ENCODE measurements around the gene DLGAP1. TPM values are rescaled to one million over a fixed set of nuclear protein-coding genes. Genes with fewer than 3 reads are reported as not detected.
A peak's percentile ranks its signal among the peaks of the same experiment; 100 is the strongest.

The DLGAP1 gene
- total and polyA plus RNA-seq, 2 experiments from 2014 or later, result 3.1 to 6.5 TPM

GRCh38 chr18:3693410-3693809 is 761.7 kb downstream of the DLGAP1 start:
- no peak overlapping the region for H2AFZ ChIP-seq
- H3K4me3 ChIP-seq, result no peak overlapping the region
- no peaks in the 10 kb centered on the region for H4K20me1 ChIP-seq (ENCODE audit: insufficient read depth, poor library complexity, severe bottlenecking)
- no peaks in the 10 kb centered on the region for H3K9me2 ChIP-seq (replicated peaks; ENCODE audit: insufficient read depth)
- H3K36me3 ChIP-seq (replicated peaks; ENCODE audit: insufficient read depth, low read depth), result no peaks in the 10 kb centered on the region
- peaks cover 10% of the 10 kb centered on the region for H3K4me1 ChIP-seq (ENCODE audit: insufficient read depth)
- H3K27ac ChIP-seq, result no peak overlapping the region
- no peak for TF ChIP-seq EZH2 (IDR thresholded peaks at IDR 0.05; ENCODE audit: borderline replicate concordance)
- TF ChIP-seq EZH2phosphoT487 (IDR thresholded peaks at IDR 0.05; ENCODE audit: low read depth, severe bottlenecking, unreplicated experiment), result no peak
- no peak for TF ChIP-seq CTCF (IDR thresholded peaks at IDR 0.05; ENCODE audit: poor library complexity)
- H3K9me3 ChIP-seq (ENCODE audit: low read depth), result no peaks in the 10 kb centered on the region
- 92% methylated on average over 2 of the region's 2 CpGs for WGBS (ENCODE audit: low lambda C conversion rate, missing lambda C conversion rate)
- DNase-seq (ENCODE audit: low spot score), result no peak
- no peak overlapping the region for H3K4me2 ChIP-seq
- no peaks in the 10 kb centered on the region for H3K79me2 ChIP-seq
- H3K27me3 ChIP-seq, result no peaks in the 10 kb centered on the region

- TF ChIP-seq CTCF (IDR thresholded peaks at IDR 0.05; ENCODE audit: poor library complexity) (no peak), EZH2 (IDR thresholded peaks at IDR 0.05; ENCODE audit: borderline replicate concordance) (no peak), EZH2phosphoT487 (IDR thresholded peaks at IDR 0.05; ENCODE audit: low read depth, severe bottlenecking, unreplicated experiment) (no peak)
- WGBS (ENCODE audit: low lambda C conversion rate, missing lambda C conversion rate), result 92% methylated on average over 2 of the region's 2 CpGs
- Histone ChIP-seq H3K4me3 (no peak overlapping the region), H3K9me2 (replicated peaks; ENCODE audit: insufficient read depth) (no peaks in the 10 kb centered on the region), H3K79me2 (no peaks in the 10 kb centered on the region), H3K27me3 (no peaks in the 10 kb centered on the region), H3K27ac (peak overlapping the region; percentile 49), H3K36me3 (replicated peaks; ENCODE audit: insufficient read depth, low read depth) (no peaks in the 10 kb centered on the region), H2AFZ (no peak overlapping the region), H4K20me1 (ENCODE audit: insufficient read depth, poor library complexity, severe bottlenecking) (no peaks in the 10 kb centered on the region), H3K4me2 (no peak overlapping the region), H3K9me3 (ENCODE audit: low read depth) (no peaks in the 10 kb centered on the region), H3K4me1 (ENCODE audit: insufficient read depth) (peaks cover 10% of the 10 kb centered on the region)
- DNase-seq (ENCODE audit: low spot score), result no peak
Observed at GRCh38 chr18:3692691-3693090, 762.4 kb downstream of the DLGAP1 start.

GRCh38 chr18:3692113-3692621 is 762.9 kb downstream of the DLGAP1 start:
- Histone ChIP-seq H3K27ac (peak overlapping the region; percentile 49), H3K79me2 (no peaks in the 10 kb centered on the region), H3K36me3 (replicated peaks; ENCODE audit: insufficient read depth, low read depth) (no peaks in the 10 kb centered on the region), H4K20me1 (ENCODE audit: insufficient read depth, poor library complexity, severe bottlenecking) (no peaks in the 10 kb centered on the region), H3K27me3 (no peaks in the 10 kb centered on the region), H2AFZ (no peak overlapping the region), H3K9me3 (ENCODE audit: low read depth) (no peaks in the 10 kb centered on the region), H3K4me1 (ENCODE audit: insufficient read depth) (peaks cover 10% of the 10 kb centered on the region), H3K9me2 (replicated peaks; ENCODE audit: insufficient read depth) (no peaks in the 10 kb centered on the region), H3K4me2 (no peak overlapping the region), H3K4me3 (no peak overlapping the region)
- TF ChIP-seq CTCF (IDR thresholded peaks at IDR 0.05; ENCODE audit: poor library complexity) (no peak), EZH2phosphoT487 (IDR thresholded peaks at IDR 0.05; ENCODE audit: low read depth, severe bottlenecking, unreplicated experiment) (no peak), EZH2 (IDR thresholded peaks at IDR 0.05; ENCODE audit: borderline replicate concordance) (no peak)
- WGBS (ENCODE audit: low lambda C conversion rate, missing lambda C conversion rate), result 57% methylated on average over 2 of the region's 2 CpGs
- DNase-seq (ENCODE audit: low spot score), result no peak
